H1 (cell line): ENCODE results near the gene ADSS1. TPM values are rescaled to one million over a fixed set of nuclear protein-coding genes. Genes with fewer than 3 reads are reported as not detected.

Experiments used
- CBX8 ChIP-seq: fragments of 300-800, 300-1000 bp; sonication (generic); IDR thresholded peaks from 2 replicates; pipeline ENCODE4 v1.7.1; 2016; ENCODE audit warnings: low read depth, low read length, borderline replicate concordance
- CHD7 ChIP-seq: fragments of 300-600 bp; sonication (generic); IDR thresholded peaks from 2 replicates; pipeline ENCODE4 v1.7.1; 2012; ENCODE audit warnings: low read length, moderate library complexity, mild to moderate bottlenecking, inconsistent platforms; ENCODE audit not compliant: insufficient replicate concordance
- EZH2 ChIP-seq: fragments of 200-600 bp; sonication (generic); IDR thresholded peaks from 2 replicates; pipeline ENCODE4 v1.7.1; 2012; ENCODE audit warnings: low read depth, mild to moderate bottlenecking, moderate library complexity, low read length, inconsistent platforms; ENCODE audit not compliant: severe bottlenecking
- RNF2 ChIP-seq: fragments of 200-900, 300-1000 bp; sonication (generic); IDR thresholded peaks from 2 replicates; pipeline ENCODE4 v1.7.1; 2016; ENCODE audit warnings: borderline replicate concordance, low read depth, mild to moderate bottlenecking, antibody characterized with exemption, low read length; ENCODE audit not compliant: poor library complexity, severe bottlenecking; ENCODE audit errors: missing control alignments
- SP2 ChIP-seq: IDR thresholded peaks from 2 replicates; pipeline ENCODE4 v1.6.1; 2012; ENCODE audit warnings: mild to moderate bottlenecking, low read length, inconsistent platforms
- TAF7 ChIP-seq: optimal IDR thresholded peaks from 2 replicates; pipeline ENCODE3; 2011; ENCODE audit warnings: low read depth, mild to moderate bottlenecking, inconsistent platforms, low read length, moderate library complexity, borderline replicate concordance
- polyA plus RNA-seq, 7 experiments: library from polyadenylated mRNA; depleted of rRNA in 3 of 7; stranded (reverse) in 5 of 7; unstranded in 2 of 7; fragments of >200 nt in 5 of 7; fragments of 200-250 nt in 2 of 7; gene quantifications; 1 replicate in 5 of 7; 2 replicates in 1 of 7; 4 replicates in 1 of 7; pipeline versions ENCODE4 v1.2.1 to v1.2.3, GENCODE V29; 2011 to 2013; ENCODE audit warnings: missing spikeins in 2 of 7, mixed read lengths in 2 of 7
- total RNA-seq: library from RNA; stranded (reverse); fragmentation: NEBNext Ultra II Directional; extraction: Animal tissue kit (Norgen Biotek cat#: 25700); gene quantifications from 2 replicates; pipeline ENCODE4 v1.2.1, GENCODE V29; 2021

Gene ADSS1
- total and polyA plus RNA-seq, 2 of the 8 experiments (the other 6 are each of a cell fraction or from before 2014, with no cell fraction given), result 7.1 to 7.9 TPM

- TF ChIP-seq CHD7 (no peak), EZH2 (no peak), SP2 (no peak), CBX8 (no peak), TAF7 (no peak), RNF2 (no peak)
These were observed 45.5 kb downstream of the ADSS1 start (continued) for GRCh38 chr14:104769324-104770071.
